Large intestine (tissue), 3 donors: ENCODE measurements around the gene MAEA. TPM values are rescaled to one million over a fixed set of nuclear protein-coding genes. Genes with fewer than 3 reads are reported as not detected.

Experiments
- DNase-seq, 2 donors: peaks; one replicate each; pipeline versions ENCODE4 v3.0.0 to v3.0.0-alpha.2; 2013
- H3K27ac ChIP-seq: one replicate; pipeline ENCODE4 v1.5.1; 2013; ENCODE audit warnings: low read length
- H3K27me3 ChIP-seq: 2 replicates; pipeline ENCODE4 v1.6.1; 2013; ENCODE audit warnings: low read length; ENCODE audit not compliant: control insufficient read depth, insufficient read depth
- H3K36me3 ChIP-seq: 2 replicates; pipeline ENCODE4 v1.6.1; 2013; ENCODE audit warnings: low read length; ENCODE audit not compliant: control insufficient read depth, insufficient read depth
- H3K4me1 ChIP-seq: one replicate; pipeline ENCODE4 v1.6.1; 2013; ENCODE audit warnings: low read length; ENCODE audit not compliant: control insufficient read depth, insufficient read depth
- H3K4me3 ChIP-seq: one replicate; pipeline ENCODE4 v1.5.1; 2013; ENCODE audit warnings: low read length
- H3K9me3 ChIP-seq: one replicate; pipeline ENCODE4 v1.6.1; 2013; ENCODE audit warnings: mild to moderate bottlenecking, low read depth, low read length, moderate library complexity; ENCODE audit not compliant: control insufficient read depth
- WGBS: methylation state at CpG from one replicate; pipeline ENCODE4 v1.1.5; 2013; ENCODE audit warnings: low lambda C conversion rate; ENCODE audit not compliant: insufficient coverage; 5-methylcytosine and 5-hydroxymethylcytosine counted together
- polyA plus RNA-seq: library from polyadenylated mRNA; unstranded; fragments of 120-200 nt; gene quantifications from one replicate; pipeline ENCODE4 v1.2.1, GENCODE V29; 2013

Gene MAEA
- polyA plus RNA-seq, 1 donor = 51.2 TPM

- no peak overlapping the region for H3K4me3 ChIP-seq
- WGBS = no CpG with 5 or more reads among the region's 33 CpGs
- no peak for DNase-seq
- H3K36me3 ChIP-seq = peaks cover 26% of the 10 kb centered on the region
- H3K4me1 ChIP-seq = peaks cover 50% of the 10 kb centered on the region
- H3K27me3 ChIP-seq = no peaks in the 10 kb centered on the region
- H3K9me3 ChIP-seq = peaks cover 3% of the 10 kb centered on the region
- no peak overlapping the region for H3K27ac ChIP-seq
Measured at GRCh38 chr4:1244081-1244977, 45.4 kb upstream of the MAEA start.

GRCh38 chr4:1244978-1245471 is 44.7 kb upstream of the MAEA start:
- Histone ChIP-seq H3K9me3 (peaks cover 7% of the 10 kb centered on the region), H3K27ac (no peak overlapping the region), H3K4me1 (peaks cover 54% of the 10 kb centered on the region), H3K36me3 (peaks cover 19% of the 10 kb centered on the region), H3K4me3 (no peak overlapping the region), H3K27me3 (no peaks in the 10 kb centered on the region)
- no CpG with 5 or more reads among the region's 19 CpGs for WGBS
- no peak for DNase-seq

DNA sequence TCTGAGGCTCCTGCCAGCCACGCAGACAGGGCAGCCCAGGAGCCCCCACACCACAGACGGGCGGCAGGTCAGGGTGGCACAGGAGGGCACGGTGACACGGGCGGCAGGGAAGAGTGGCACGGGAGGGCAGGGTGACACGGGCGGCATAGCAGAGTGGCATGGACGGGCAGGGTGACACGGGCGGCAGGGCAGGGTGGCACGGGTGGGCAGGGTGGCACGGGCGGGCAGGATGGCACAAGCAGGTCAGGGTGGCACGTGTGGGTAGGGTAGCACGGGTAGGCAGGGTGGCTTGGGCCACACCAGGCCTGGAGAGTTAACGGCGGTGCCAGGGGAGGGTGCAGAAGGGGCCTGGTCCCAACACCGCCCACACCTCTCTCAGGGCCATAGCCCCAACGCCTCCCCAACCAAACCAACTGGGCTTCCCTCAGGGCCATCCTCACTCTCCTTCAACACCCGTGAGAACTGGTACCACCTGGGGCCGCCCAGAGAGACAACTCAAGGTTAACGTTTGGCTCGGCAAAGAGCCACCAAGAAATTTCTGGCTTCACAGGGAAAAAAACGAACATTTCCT is 44.1 kb upstream of the MAEA start:
- H3K4me1 ChIP-seq = peaks cover 58% of the 10 kb centered on the region
- no peak for DNase-seq
- no CpG with 5 or more reads among the region's 26 CpGs for WGBS
- H3K4me3 ChIP-seq = no peak overlapping the region
- no peak overlapping the region for H3K27ac ChIP-seq
- no peaks in the 10 kb centered on the region for H3K27me3 ChIP-seq
- peaks cover 17% of the 10 kb centered on the region for H3K36me3 ChIP-seq
- H3K9me3 ChIP-seq = peaks cover 12% of the 10 kb centered on the region

- no CpG with 5 or more reads among the region's 24 CpGs for WGBS
- Histone ChIP-seq H3K27ac (peak overlapping the region; percentile 95), H3K36me3 (peaks cover 9% of the 10 kb centered on the region), H3K9me3 (peaks cover 17% of the 10 kb centered on the region), H3K4me3 (peak overlapping the region; percentile 98), H3K27me3 (no peaks in the 10 kb centered on the region), H3K4me1 (peaks cover 53% of the 10 kb centered on the region)
- DNase-seq = peak in 1 of 2 donors; percentile 58
Measured at GRCh38 chr4:1246111-1246881, 43.4 kb upstream of the MAEA start.

DNA sequence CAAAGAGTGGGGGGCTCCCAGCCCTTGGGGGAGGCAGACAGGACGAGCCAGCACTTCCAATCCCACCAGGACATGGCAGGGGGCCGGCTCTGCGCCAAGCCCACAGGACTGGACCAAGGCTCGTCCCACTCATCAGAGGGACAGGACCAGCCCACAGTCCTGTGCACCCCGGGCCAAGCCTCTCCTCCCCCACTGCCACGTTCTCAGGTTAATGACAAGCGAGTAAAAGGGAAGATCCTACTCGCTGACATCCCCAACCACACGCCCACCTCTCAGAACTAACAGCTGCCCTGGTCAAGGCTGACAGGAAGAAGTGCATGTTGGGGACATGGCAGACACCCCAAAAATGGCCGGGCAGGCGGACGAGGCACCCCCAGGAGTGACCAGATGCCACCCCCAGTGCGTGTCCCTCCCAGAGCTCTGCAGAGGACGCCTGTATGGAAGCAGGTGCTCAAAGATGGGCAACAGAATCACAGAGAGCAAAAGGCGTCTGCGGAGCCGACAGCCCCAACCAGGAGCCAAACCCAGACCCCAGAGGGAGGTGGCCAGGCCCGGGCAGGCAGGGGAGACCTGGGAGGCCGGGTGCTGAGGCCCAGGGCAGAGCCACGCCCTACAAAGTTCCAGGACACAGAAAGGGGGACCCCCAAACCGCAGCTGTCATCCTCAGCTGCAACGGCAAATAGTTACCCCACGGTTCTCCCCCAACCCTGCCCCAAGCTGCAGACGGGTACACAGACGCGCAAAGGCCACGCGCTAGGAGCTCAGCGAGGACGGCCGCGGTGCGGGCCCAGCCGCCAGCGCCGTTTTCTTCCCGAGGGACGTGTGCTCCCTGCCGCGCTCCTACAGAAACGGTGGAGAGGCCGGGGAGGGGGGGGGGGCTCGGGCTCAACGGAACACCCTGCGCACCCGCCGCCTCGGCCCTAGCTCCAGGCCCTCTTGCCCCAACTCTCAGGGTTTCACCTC is 42.5 kb upstream of the MAEA start:
- H3K27me3 ChIP-seq = no peaks in the 10 kb centered on the region
- no CpG with 5 or more reads among the region's 48 CpGs for WGBS
- peak overlapping the region; percentile 95 for H3K27ac ChIP-seq
- H3K36me3 ChIP-seq = peaks cover 11% of the 10 kb centered on the region
- peaks cover 44% of the 10 kb centered on the region for H3K4me1 ChIP-seq
- DNase-seq = no peak
- H3K4me3 ChIP-seq = peak overlapping the region; percentile 98
- peaks cover 25% of the 10 kb centered on the region for H3K9me3 ChIP-seq

GRCh38 chr4:1247864-1248244 is 41.8 kb upstream of the MAEA start:
- Histone ChIP-seq H3K4me3 (peak overlapping the region; percentile 98), H3K27me3 (no peaks in the 10 kb centered on the region), H3K9me3 (peaks cover 26% of the 10 kb centered on the region), H3K4me1 (peaks cover 38% of the 10 kb centered on the region), H3K36me3 (peaks cover 11% of the 10 kb centered on the region), H3K27ac (peak overlapping the region; percentile 95)
- WGBS = no CpG with 5 or more reads among the region's 40 CpGs
- no peak for DNase-seq

DNA sequence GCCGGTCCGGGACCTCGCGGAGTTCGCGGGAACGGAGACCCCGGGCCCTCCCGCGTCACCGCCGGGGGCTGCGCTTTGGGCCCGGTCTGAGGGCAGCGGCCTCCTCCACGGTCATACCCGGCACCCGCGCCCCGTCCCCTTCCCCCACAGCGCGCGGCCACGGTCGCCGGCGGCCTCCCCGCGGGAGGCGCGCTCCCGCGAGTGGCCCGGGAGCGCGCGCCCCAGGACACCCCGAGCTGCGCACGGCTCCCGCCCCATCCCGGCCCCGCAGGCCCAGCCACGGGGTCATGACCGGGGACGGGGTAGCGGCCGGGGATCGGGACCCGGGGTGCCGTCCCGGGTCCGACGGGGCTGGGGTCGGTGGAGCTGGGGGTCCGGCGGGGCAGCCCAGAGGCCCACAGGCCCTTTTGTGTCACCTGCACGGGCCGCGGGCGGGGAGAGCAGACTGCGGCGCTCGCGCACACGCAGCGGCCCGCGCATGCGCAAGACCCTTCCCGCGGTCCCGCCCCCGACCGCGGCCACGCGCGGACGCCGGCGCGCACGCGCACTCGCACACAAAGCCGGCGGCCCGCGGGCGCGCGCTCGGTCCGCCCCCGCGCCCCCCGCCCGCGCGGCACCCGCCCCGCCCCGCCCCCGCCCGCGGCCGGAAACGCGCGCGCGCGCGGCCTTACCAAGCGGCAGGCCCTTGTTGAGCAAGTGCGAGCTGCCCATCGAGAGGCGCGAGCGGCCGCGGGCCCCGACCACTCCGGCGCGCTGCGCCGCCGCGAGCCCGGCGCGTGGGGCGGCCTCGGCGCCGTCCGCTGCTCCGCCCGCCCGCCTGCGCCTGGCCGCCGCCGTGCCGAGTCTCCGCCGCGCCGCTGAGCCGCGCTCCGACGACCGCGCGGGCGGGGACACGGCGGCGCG is 41.2 kb upstream of the MAEA start, which contains the start of gene CTBP1:
CTBP1 (minus strand) TSS at position 886 of the 903 bp plus-strand sequence. CDS start 7,799 bp downstream, outside the sequence.
- Histone ChIP-seq H3K4me3 (peak within 1 kb of the TSS; percentile 98), H3K36me3 (peaks cover 6% of the 10 kb centered on the region), H3K27ac (peak within 1 kb of the TSS; percentile 95), H3K27me3 (no peaks in the 10 kb centered on the region), H3K4me1 (peaks cover 32% of the 10 kb centered on the region), H3K9me3 (peaks cover 27% of the 10 kb centered on the region)
- peak; percentile 89 to 92 for DNase-seq
- no CpG with 5 or more reads among the region's 163 CpGs for WGBS

DNA sequence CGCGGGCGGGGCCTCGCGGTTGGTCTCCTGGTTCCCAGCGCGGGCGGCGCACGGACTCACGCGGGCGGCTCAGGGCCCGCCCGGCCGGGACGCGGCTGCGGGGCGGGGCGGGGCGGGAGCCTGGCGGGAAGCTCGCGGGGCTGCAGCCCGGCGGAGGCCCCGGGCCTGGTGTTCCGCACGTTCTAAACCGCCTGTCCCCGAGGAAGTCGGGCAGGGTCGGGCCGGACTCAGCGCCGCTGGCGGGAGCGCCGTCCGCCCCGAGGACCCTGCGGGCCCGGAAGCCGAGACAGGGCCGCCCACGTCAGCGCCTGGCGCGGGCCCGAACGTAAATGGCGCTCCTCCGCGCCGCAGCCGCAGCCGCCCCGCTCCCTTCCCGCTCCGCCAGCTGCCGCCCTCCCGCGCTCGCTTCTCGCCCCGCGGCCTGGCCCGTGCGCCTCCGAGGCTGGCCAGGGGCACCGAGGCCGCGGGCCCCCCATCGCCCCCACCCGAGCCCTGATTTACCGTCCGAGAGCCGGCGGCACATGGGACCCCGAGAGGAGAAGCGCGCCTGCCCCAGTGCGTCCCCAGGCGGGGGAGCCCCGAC is 40.5 kb upstream of the MAEA start:
- Histone ChIP-seq H3K27me3 (no peaks in the 10 kb centered on the region), H3K4me1 (peaks cover 29% of the 10 kb centered on the region), H3K27ac (peak overlapping the region; percentile 89), H3K4me3 (peak overlapping the region; percentile 68), H3K36me3 (peaks cover 4% of the 10 kb centered on the region), H3K9me3 (peaks cover 34% of the 10 kb centered on the region)
- DNase-seq = peak; percentile 87 to 96
- WGBS = no CpG with 5 or more reads among the region's 86 CpGs
